C4-2B (cell line): ENCODE data around the gene RASA2.

Experiments used
- H3K27ac ChIP-seq: fragments of 450-650 bp; 2 replicates; pipeline ENCODE4 v1.5.1; 2017
- ZFX ChIP-seq: fragments of 450-650 bp; IDR thresholded peaks from 2 replicates; pipeline ENCODE4 v1.6.1; 2017
- TF ChIP-seq, protein P1 (sequence below): fragments of 450-650 bp; conservative IDR thresholded peaks from 2 replicates; pipeline ENCODE4 v1.5.1; 2017; ENCODE audit warnings: mild to moderate bottlenecking

The RASA2 gene

GRCh38 chr3:141648055-141648910 lies 161.5 kb downstream of the RASA2 start:
- no peak overlapping the region for H3K27ac ChIP-seq
- TF ChIP-seq ZFX: no peak
- TF ChIP-seq, protein P1, sequence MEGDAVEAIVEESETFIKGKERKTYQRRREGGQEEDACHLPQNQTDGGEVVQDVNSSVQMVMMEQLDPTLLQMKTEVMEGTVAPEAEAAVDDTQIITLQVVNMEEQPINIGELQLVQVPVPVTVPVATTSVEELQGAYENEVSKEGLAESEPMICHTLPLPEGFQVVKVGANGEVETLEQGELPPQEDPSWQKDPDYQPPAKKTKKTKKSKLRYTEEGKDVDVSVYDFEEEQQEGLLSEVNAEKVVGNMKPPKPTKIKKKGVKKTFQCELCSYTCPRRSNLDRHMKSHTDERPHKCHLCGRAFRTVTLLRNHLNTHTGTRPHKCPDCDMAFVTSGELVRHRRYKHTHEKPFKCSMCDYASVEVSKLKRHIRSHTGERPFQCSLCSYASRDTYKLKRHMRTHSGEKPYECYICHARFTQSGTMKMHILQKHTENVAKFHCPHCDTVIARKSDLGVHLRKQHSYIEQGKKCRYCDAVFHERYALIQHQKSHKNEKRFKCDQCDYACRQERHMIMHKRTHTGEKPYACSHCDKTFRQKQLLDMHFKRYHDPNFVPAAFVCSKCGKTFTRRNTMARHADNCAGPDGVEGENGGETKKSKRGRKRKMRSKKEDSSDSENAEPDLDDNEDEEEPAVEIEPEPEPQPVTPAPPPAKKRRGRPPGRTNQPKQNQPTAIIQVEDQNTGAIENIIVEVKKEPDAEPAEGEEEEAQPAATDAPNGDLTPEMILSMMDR: no peak

- TF ChIP-seq, protein P1: no peak
- TF ChIP-seq ZFX: no peak
- no peak overlapping the region for H3K27ac ChIP-seq
Measured at GRCh38 chr3:141649871-141650270, 163.0 kb downstream of the RASA2 start.

DNA sequence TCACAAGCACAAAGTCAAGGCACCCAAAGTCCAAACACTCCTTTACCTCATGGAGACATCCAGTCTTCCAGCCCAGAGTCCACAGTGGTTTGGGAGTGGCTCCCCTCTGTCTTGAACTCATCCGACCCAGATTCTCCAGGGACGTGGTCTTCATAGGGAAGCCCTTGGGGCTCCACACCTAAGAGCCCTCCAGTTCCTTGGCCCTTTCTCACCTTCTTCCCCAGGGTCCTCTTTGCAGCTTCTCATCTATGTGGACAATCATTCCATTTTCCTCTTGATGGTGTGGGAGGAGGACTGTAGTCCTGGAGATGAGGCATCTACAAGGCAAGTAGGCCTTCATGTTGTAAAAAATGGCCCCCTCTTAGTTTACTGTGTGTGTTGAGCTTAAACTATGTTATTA lies 164.0 kb downstream of the RASA2 start:
- no peak for TF ChIP-seq ZFX
- H3K27ac ChIP-seq: no peak overlapping the region

DNA sequence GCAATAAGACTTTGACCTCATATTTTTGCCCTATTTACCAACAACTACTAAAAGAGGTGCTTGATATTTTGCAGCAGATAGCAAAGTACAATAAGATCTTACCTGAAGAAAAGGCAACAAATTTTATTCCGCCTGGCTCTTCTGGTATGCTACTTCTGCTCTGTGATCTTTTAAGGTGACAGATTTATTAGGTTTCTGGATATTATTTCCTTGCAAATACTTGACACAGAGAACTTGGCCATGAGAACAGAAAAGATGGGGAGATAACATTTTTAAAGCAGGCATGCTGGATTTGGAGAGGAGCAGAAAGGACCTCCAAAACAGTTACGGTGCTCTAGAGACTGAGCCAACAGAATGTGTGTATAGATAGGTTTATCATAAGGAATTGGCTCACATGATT lies 164.6 kb downstream of the RASA2 start:
- TF ChIP-seq, protein P1: no peak
- no peak for TF ChIP-seq ZFX

DNA sequence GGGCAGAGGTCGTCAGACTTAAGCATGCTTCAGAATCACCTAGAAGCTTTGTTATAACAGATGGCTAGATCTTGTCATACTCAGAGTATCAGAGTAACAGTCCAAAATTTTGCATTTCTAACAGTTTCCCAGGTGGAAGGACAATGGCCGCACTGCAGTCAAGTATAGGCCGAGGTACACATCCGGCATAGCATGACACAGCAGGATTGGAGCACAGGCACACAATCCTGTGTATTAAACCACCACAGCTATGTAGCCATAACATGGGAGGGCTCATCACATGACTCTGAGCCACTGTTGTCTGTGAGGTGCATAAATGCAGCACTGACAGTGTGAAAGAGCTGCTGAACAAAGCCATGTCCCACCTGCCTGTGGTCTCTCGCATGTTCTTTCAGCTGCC lies 165.5 kb downstream of the RASA2 start:
- no peak overlapping the region for H3K27ac ChIP-seq
- no peak for TF ChIP-seq ZFX
- TF ChIP-seq, protein P1: no peak

More for the DNA sequence above, 164.6 kb downstream of the RASA2 start:
- no peak overlapping the region for H3K27ac ChIP-seq

GRCh38 chr3:141653847-141654246 lies 167.0 kb downstream of the RASA2 start:
- no peak overlapping the region for H3K27ac ChIP-seq
- TF ChIP-seq ZFX: no peak
- TF ChIP-seq, protein P1: no peak

DNA sequence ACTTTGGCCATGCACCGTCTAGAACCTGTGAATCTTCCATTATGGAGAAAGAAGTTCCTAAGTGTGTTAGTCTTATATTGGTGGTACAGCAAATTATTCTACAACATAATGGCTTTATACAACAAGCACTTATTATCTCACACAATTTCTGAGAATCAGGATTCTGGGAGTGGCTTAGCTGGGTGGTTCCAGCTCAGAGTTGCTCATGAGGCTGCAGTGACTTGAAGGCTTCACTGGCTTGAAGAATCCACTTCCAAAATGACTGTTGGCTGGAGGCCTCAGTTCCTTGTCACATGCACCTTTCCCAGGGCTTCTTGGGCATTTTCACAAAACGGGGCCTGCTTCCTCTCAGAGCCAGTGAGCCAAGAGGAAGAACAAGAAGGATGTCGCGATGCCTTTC lies 169.0 kb downstream of the RASA2 start:
- no peak overlapping the region for H3K27ac ChIP-seq
- TF ChIP-seq, protein P1: no peak
- no peak for TF ChIP-seq ZFX

GRCh38 chr3:141656771-141657170 lies 169.9 kb downstream of the RASA2 start:
- no peak overlapping the region for H3K27ac ChIP-seq
- TF ChIP-seq ZFX: no peak
